ENCODE results near the gene SLK. TPM values are rescaled to one million over a fixed set of nuclear protein-coding genes. Genes with fewer than 3 reads are reported as not detected.

The SLK gene
- polyA plus RNA-seq, 1 of the 3 experiments (the other 2 are of a cell fraction) = 4.0 TPM

DNA sequence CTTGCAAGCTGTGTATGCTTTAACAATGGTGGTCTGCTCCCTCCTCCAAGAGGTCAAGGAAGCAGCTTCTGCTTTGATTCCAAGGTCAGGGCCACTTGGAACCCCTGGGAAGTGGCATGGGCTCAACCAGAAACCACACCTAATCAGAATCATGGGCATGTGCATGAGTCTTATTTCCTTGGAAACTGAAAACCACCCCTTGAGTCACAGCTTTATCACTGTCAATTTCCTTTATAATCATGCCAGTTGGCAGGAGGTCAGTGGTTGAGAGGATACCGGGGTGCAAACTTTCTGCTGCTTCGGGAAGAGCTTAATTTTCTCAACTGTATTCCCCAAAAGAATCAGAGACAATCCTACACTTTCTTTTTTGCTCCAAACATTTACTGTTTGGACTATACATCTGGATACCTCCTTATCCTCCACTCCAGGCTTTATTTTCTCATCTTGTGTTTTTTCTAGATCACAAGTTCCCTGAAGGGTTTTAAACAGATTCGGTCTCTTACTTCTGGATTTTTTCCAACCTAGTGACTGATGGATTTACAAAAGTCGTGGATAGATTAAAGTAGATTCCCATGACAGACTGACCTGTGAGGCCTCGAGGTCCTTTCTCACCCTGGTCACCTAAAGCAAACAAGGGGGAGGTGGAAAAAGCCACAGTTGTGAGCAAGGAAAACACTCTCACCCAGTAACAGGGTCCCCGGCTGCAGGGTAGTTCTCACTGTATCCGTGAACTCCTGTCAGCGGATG is 82.7 kb downstream of the SLK start:
- H3K36me3 ChIP-seq (replicated peaks in 1 of 2; ENCODE audit: control insufficient read depth in 1 of 2, insufficient read depth in 2 of 2, low read length in 1 of 2) = no peaks in the 10 kb centered on the region
- no peaks in the 10 kb centered on the region for H3K9me3 ChIP-seq
- H3K27me3 ChIP-seq (ENCODE audit: insufficient read depth) = no peaks in the 10 kb centered on the region
- no peaks in the 10 kb centered on the region for H4K20me1 ChIP-seq (ENCODE audit: insufficient read depth)
- no peak overlapping the region for H3K9ac ChIP-seq
- 53% methylated on average over 8 of the region's 8 CpGs for WGBS (ENCODE audit: low lambda C conversion rate)
- DNase-seq = no peak
- ChIA-PET POLR2A (interaction anchor here (0.6 kb wide), 1 partner anchor 108 kb away, joined by 3 read pairs; no protein-coding TSS in a partner anchor), CTCF (no interaction called here)
- H3K4me1 ChIP-seq (ENCODE audit: control insufficient read depth in 1 of 2, insufficient read depth in 2 of 2, low read depth in 1 of 2, low read length in 1 of 2) = peaks cover 2 to 6% of the 10 kb centered on the region in 2 experiments; a peak in 2 of 4 replicates
- H3K9me2 ChIP-seq = no peaks in the 10 kb centered on the region
- no peak overlapping the region for H2AFZ ChIP-seq (ENCODE audit: low read depth)
- no peak overlapping the region for H3K4me3 ChIP-seq (ENCODE audit: low read depth in 2 of 2, low read length in 1 of 2)
- H3K4me2 ChIP-seq = peak overlapping the region; percentile 24; the same call in 1 of the 2 replicates
- no peaks in the 10 kb centered on the region for H3K79me2 ChIP-seq (ENCODE audit: insufficient read depth)
- no peak overlapping the region for H3K27ac ChIP-seq (ENCODE audit: low read depth in 2 of 2, low read length in 1 of 2)
- H3F3A ChIP-seq (replicated peaks; ENCODE audit: insufficient read depth) = peaks cover 6% of the 10 kb centered on the region
- TF ChIP-seq JUND (IDR thresholded peaks at IDR 0.05) = peak; percentile 44; the same call in 1 of the 2 replicates
- TF ChIP-seq, protein P1, sequence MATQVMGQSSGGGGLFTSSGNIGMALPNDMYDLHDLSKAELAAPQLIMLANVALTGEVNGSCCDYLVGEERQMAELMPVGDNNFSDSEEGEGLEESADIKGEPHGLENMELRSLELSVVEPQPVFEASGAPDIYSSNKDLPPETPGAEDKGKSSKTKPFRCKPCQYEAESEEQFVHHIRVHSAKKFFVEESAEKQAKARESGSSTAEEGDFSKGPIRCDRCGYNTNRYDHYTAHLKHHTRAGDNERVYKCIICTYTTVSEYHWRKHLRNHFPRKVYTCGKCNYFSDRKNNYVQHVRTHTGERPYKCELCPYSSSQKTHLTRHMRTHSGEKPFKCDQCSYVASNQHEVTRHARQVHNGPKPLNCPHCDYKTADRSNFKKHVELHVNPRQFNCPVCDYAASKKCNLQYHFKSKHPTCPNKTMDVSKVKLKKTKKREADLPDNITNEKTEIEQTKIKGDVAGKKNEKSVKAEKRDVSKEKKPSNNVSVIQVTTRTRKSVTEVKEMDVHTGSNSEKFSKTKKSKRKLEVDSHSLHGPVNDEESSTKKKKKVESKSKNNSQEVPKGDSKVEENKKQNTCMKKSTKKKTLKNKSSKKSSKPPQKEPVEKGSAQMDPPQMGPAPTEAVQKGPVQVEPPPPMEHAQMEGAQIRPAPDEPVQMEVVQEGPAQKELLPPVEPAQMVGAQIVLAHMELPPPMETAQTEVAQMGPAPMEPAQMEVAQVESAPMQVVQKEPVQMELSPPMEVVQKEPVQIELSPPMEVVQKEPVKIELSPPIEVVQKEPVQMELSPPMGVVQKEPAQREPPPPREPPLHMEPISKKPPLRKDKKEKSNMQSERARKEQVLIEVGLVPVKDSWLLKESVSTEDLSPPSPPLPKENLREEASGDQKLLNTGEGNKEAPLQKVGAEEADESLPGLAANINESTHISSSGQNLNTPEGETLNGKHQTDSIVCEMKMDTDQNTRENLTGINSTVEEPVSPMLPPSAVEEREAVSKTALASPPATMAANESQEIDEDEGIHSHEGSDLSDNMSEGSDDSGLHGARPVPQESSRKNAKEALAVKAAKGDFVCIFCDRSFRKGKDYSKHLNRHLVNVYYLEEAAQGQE (IDR thresholded peaks at IDR 0.05; ENCODE audit: low read depth, low read length) = no peak
- no peak for TF ChIP-seq RXRA (IDR thresholded peaks at IDR 0.05; ENCODE audit: borderline replicate concordance, low read depth)
- TF ChIP-seq RCOR1 (IDR thresholded peaks at IDR 0.05; ENCODE audit: low read length) = no peak
- TF ChIP-seq EZH2phosphoT487 (IDR thresholded peaks at IDR 0.05; ENCODE audit: borderline replicate concordance, low read depth) = no peak
- TF ChIP-seq CHD2 (IDR thresholded peaks at IDR 0.05; ENCODE audit: low read length, partially characterized antibody) = no peak
- 0 out of 4 replicates have a peak, but pooled peaks of 1 of the 2 experiments have one; percentile 12 for TF ChIP-seq EP300 (IDR thresholded peaks at IDR 0.05; ENCODE audit: borderline replicate concordance in 1 of 2, low read depth in 1 of 2, low read length in 1 of 2)
- TF ChIP-seq, protein P2, sequence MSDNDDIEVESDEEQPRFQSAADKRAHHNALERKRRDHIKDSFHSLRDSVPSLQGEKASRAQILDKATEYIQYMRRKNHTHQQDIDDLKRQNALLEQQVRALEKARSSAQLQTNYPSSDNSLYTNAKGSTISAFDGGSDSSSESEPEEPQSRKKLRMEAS (IDR thresholded peaks at IDR 0.05; ENCODE audit: low read depth) = 0 out of 2 replicates have a peak, but pooled peaks have one; percentile 41
- no peak for TF ChIP-seq FOXM1 (IDR thresholded peaks at IDR 0.05; ENCODE audit: low read depth)
- no peak for TF ChIP-seq RAD21 (IDR thresholded peaks at IDR 0.05; ENCODE audit: low read length)
- TF ChIP-seq ELF1 (IDR thresholded peaks at IDR 0.05) = no peak
- no peak for TF ChIP-seq YY1 (IDR thresholded peaks at IDR 0.05; ENCODE audit: low read depth)
- TF ChIP-seq, protein P3, sequence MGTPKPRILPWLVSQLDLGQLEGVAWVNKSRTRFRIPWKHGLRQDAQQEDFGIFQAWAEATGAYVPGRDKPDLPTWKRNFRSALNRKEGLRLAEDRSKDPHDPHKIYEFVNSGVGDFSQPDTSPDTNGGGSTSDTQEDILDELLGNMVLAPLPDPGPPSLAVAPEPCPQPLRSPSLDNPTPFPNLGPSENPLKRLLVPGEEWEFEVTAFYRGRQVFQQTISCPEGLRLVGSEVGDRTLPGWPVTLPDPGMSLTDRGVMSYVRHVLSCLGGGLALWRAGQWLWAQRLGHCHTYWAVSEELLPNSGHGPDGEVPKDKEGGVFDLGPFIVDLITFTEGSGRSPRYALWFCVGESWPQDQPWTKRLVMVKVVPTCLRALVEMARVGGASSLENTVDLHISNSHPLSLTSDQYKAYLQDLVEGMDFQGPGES (IDR thresholded peaks at IDR 0.05; ENCODE audit: low read depth, low read length) = no peak
- TF ChIP-seq, protein P4, sequence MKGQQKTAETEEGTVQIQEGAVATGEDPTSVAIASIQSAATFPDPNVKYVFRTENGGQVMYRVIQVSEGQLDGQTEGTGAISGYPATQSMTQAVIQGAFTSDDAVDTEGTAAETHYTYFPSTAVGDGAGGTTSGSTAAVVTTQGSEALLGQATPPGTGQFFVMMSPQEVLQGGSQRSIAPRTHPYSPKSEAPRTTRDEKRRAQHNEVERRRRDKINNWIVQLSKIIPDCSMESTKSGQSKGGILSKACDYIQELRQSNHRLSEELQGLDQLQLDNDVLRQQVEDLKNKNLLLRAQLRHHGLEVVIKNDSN (IDR thresholded peaks at IDR 0.05; ENCODE audit: borderline replicate concordance, low read depth) = no peak
- TF ChIP-seq NFIC (IDR thresholded peaks at IDR 0.05; ENCODE audit: borderline replicate concordance) = peak; percentile 66
- TF ChIP-seq FOXJ3 (CRISPR knock-in tag; IDR thresholded peaks at IDR 0.05) = no peak
- TF ChIP-seq RFX5 (IDR thresholded peaks at IDR 0.05; ENCODE audit: low read length) = no peak
- TF ChIP-seq, protein P5, sequence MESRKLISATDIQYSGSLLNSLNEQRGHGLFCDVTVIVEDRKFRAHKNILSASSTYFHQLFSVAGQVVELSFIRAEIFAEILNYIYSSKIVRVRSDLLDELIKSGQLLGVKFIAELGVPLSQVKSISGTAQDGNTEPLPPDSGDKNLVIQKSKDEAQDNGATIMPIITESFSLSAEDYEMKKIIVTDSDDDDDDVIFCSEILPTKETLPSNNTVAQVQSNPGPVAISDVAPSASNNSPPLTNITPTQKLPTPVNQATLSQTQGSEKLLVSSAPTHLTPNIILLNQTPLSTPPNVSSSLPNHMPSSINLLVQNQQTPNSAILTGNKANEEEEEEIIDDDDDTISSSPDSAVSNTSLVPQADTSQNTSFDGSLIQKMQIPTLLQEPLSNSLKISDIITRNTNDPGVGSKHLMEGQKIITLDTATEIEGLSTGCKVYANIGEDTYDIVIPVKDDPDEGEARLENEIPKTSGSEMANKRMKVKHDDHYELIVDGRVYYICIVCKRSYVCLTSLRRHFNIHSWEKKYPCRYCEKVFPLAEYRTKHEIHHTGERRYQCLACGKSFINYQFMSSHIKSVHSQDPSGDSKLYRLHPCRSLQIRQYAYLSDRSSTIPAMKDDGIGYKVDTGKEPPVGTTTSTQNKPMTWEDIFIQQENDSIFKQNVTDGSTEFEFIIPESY (IDR thresholded peaks at IDR 0.05; ENCODE audit: borderline replicate concordance, low read depth) = no peak
- no peak for TF ChIP-seq SMC3 (IDR thresholded peaks at IDR 0.05; ENCODE audit: low read depth, low read length)
- TF ChIP-seq, protein P6, sequence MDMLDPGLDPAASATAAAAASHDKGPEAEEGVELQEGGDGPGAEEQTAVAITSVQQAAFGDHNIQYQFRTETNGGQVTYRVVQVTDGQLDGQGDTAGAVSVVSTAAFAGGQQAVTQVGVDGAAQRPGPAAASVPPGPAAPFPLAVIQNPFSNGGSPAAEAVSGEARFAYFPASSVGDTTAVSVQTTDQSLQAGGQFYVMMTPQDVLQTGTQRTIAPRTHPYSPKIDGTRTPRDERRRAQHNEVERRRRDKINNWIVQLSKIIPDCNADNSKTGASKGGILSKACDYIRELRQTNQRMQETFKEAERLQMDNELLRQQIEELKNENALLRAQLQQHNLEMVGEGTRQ (IDR thresholded peaks at IDR 0.05; ENCODE audit: borderline replicate concordance, low read depth, low read length) = no peak
- TF ChIP-seq MEF2A (IDR thresholded peaks at IDR 0.05; ENCODE audit: borderline replicate concordance, low read depth) = no peak
- TF ChIP-seq TEAD4 (IDR thresholded peaks at IDR 0.05; ENCODE audit: borderline replicate concordance, insufficient read depth) = no peak
- TF ChIP-seq, protein P7, sequence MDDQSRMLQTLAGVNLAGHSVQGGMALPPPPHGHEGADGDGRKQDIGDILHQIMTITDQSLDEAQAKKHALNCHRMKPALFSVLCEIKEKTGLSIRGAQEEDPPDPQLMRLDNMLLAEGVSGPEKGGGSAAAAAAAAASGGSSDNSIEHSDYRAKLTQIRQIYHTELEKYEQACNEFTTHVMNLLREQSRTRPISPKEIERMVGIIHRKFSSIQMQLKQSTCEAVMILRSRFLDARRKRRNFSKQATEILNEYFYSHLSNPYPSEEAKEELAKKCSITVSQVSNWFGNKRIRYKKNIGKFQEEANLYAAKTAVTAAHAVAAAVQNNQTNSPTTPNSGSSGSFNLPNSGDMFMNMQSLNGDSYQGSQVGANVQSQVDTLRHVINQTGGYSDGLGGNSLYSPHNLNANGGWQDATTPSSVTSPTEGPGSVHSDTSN (IDR thresholded peaks at IDR 0.05) = peak; percentile 91
